H1 (cell line): ENCODE results near the gene C6orf52. TPM values are rescaled to one million over a fixed set of nuclear protein-coding genes. Genes with fewer than 3 reads are reported as not detected.

ENCODE experiments used
- CTCF ChIA-PET: fragments of 300-600 bp; sonication (Branson Sonifier 250); formaldehyde crosslinking; loops from one replicate; lab custom pipeline; 2021; ENCODE audit not compliant: partially characterized antibody; lab: Charles Lee
- POLR2A ChIA-PET: fragments of 300-600 bp; sonication (Branson Sonifier 250); formaldehyde crosslinking; loops from one replicate; lab custom pipeline; 2021; ENCODE audit warnings: inconsistent platforms; ENCODE audit not compliant: partially characterized antibody; lab: Charles Lee
- DNase-seq, 2 experiments: peaks; one replicate each; pipeline versions ENCODE4 v3.0.0 to v3.0.0-alpha.2; 2010 to 2022; ENCODE audit warnings: low spot score in 2 of 2, low read depth in 1 of 2, mixed read lengths in 1 of 2
- FAIRE-seq: peaks from 2 replicates; lab custom pipeline; 2011; peaks lifted over from hg19 to GRCh38; lab: Jason Lieb, UNC
- H2AFZ ChIP-seq: 2 replicates; pipeline ENCODE4 v1.8.1; 2012; ENCODE audit warnings: low read length, inconsistent platforms
- H2AK5ac ChIP-seq: 2 replicates; pipeline ENCODE4 v1.6.1; 2013; ENCODE audit warnings: low read depth, low read length
- H2BK120ac ChIP-seq: replicated peaks from 2 replicates; pipeline ENCODE3; 2013; ENCODE audit warnings: low read depth, low read length, inconsistent platforms
- H2BK12ac ChIP-seq: 2 replicates; pipeline ENCODE4 v1.6.1; 2013; ENCODE audit warnings: low read depth, low read length
- H2BK15ac ChIP-seq: 2 replicates; pipeline ENCODE4 v1.6.1; 2013; ENCODE audit warnings: low read length
- H2BK20ac ChIP-seq: 2 replicates; pipeline ENCODE4 v1.6.1; 2013; ENCODE audit warnings: low read length
- H2BK5ac ChIP-seq: 2 replicates; pipeline ENCODE4 v1.6.1; 2013; ENCODE audit warnings: low read depth, low read length
- H3K14ac ChIP-seq: 2 replicates; pipeline ENCODE4 v1.6.1; 2013; ENCODE audit warnings: inconsistent platforms; ENCODE audit not compliant: insufficient read length
- H3K18ac ChIP-seq: 2 replicates; pipeline ENCODE4 v1.6.1; 2013; ENCODE audit warnings: low read length; ENCODE audit errors: extremely low read depth
- H3K23ac ChIP-seq: 2 replicates; pipeline ENCODE4 v1.6.1; 2013; ENCODE audit warnings: inconsistent platforms; ENCODE audit not compliant: insufficient read length
- H3K23me2 ChIP-seq: 2 replicates; pipeline ENCODE4 v1.6.1; 2013; ENCODE audit warnings: low read depth, low read length
- H3K27ac ChIP-seq: 2 replicates; pipeline ENCODE4 v1.6.1; 2011; ENCODE audit warnings: low read depth, low read length, inconsistent platforms
- H3K27me3 ChIP-seq, 4 experiments: replicated peaks in 1 of 4; 1 replicate in 1 of 4; 2 replicates in 3 of 4; pipeline versions ENCODE4 v1.6.1 to v1.8.1; 2011 to 2013; ENCODE audit warnings: low read length in 3 of 4, mild to moderate bottlenecking in 3 of 4, inconsistent platforms in 2 of 4, mixed read lengths in 2 of 4, moderate library complexity in 1 of 4; ENCODE audit not compliant: control insufficient read depth in 3 of 4, insufficient read depth in 3 of 4; ENCODE audit errors: extremely low read depth in 1 of 4
- H3K36me3 ChIP-seq, 4 experiments: 2 replicates each; pipeline versions ENCODE4 v1.6.1 to v1.8.1; 2011 to 2013; ENCODE audit warnings: mild to moderate bottlenecking in 4 of 4, low read length in 3 of 4, moderate library complexity in 2 of 4, control low read depth in 1 of 4, inconsistent platforms in 1 of 4; ENCODE audit not compliant: insufficient read depth in 4 of 4, control insufficient read depth in 2 of 4
- H3K4ac ChIP-seq: replicated peaks from 2 replicates; pipeline ENCODE3; 2013; ENCODE audit warnings: low read length, low read depth, mixed read lengths, inconsistent platforms; ENCODE audit not compliant: insufficient read length
- H3K4me1 ChIP-seq, 4 experiments: replicated peaks in 1 of 4; 1 replicate in 1 of 4; 2 replicates in 3 of 4; pipeline versions ENCODE4 v1.6.1 to v1.8.1; 2011 to 2013; ENCODE audit warnings: low read length in 3 of 4, inconsistent platforms in 2 of 4, mixed read lengths in 1 of 4; ENCODE audit not compliant: insufficient read depth in 4 of 4, control insufficient read depth in 3 of 4
- H3K4me2 ChIP-seq, 2 experiments: 2 replicates each; pipeline versions ENCODE4 v1.6.1 to v1.8.1; 2011 to 2013; ENCODE audit warnings: low read depth in 2 of 2, low read length in 2 of 2, control low read depth in 1 of 2, inconsistent platforms in 1 of 2, mild to moderate bottlenecking in 1 of 2; ENCODE audit not compliant: insufficient read depth in 1 of 2
- H3K4me3 ChIP-seq, 4 experiments: fragments of 200-600, 300-600 bp in 1 of 4; sonication (generic), shearing (Covaris generic), sonication (Bioruptor Twin) in 1 of 4; 2 replicates each; pipeline versions ENCODE4 v1.5.1 to v1.8.1; 2011 to 2016; ENCODE audit warnings: low read length in 4 of 4, low read depth in 3 of 4, control low read depth in 2 of 4, inconsistent platforms in 2 of 4, mild to moderate bottlenecking in 2 of 4, mixed read lengths in 1 of 4, moderate library complexity in 1 of 4; ENCODE audit not compliant: insufficient read depth in 2 of 4; ENCODE audit errors: extremely low read depth in 1 of 4
- H3K56ac ChIP-seq: replicated peaks from 2 replicates; pipeline ENCODE3; 2013; ENCODE audit warnings: low read depth, mild to moderate bottlenecking, mixed read lengths, low read length, inconsistent platforms; ENCODE audit not compliant: insufficient read length
- H3K79me1 ChIP-seq: 2 replicates; pipeline ENCODE4 v1.6.1; 2013; ENCODE audit warnings: low read depth, low read length, control low read depth
- H3K79me2 ChIP-seq, 2 experiments: 2 replicates each; pipeline versions ENCODE4 v1.6.1 to v1.8.1; 2012 to 2013; ENCODE audit warnings: low read length in 2 of 2, mild to moderate bottlenecking in 2 of 2, inconsistent platforms in 1 of 2; ENCODE audit not compliant: insufficient read depth in 2 of 2, control insufficient read depth in 1 of 2
- H3K9ac ChIP-seq, 4 experiments: replicated peaks in 1 of 4; 1 replicate in 1 of 4; 2 replicates in 3 of 4; pipeline versions ENCODE4 v1.6.1 to v1.8.1; 2011 to 2013; ENCODE audit warnings: low read depth in 3 of 4, low read length in 3 of 4, control low read depth in 2 of 4, mild to moderate bottlenecking in 2 of 4, moderate library complexity in 2 of 4, inconsistent platforms in 1 of 4; ENCODE audit errors: extremely low read depth in 1 of 4
- H3K9me3 ChIP-seq, 2 experiments: 2 replicates each; pipeline versions ENCODE4 v1.6.1 to v1.8.1; 2012 to 2013; ENCODE audit warnings: mild to moderate bottlenecking in 2 of 2, moderate library complexity in 2 of 2, control low read depth in 1 of 2, inconsistent platforms in 1 of 2, low read depth in 1 of 2, low read length in 1 of 2, mixed read lengths in 1 of 2; ENCODE audit not compliant: insufficient read depth in 2 of 2
- H4K20me1 ChIP-seq, 2 experiments: replicated peaks in 1 of 2; 2 replicates each; pipeline versions ENCODE3 to v1.8.1; 2011 to 2013; ENCODE audit warnings: inconsistent platforms in 2 of 2, low read length in 2 of 2, mild to moderate bottlenecking in 1 of 2; ENCODE audit not compliant: insufficient read depth in 2 of 2, control insufficient read depth in 1 of 2
- H4K5ac ChIP-seq: 2 replicates; pipeline ENCODE4 v1.6.1; 2013; ENCODE audit warnings: low read length, low read depth, mixed read lengths, inconsistent platforms; ENCODE audit not compliant: insufficient read length
- H4K8ac ChIP-seq: 2 replicates; pipeline ENCODE4 v1.8.0; 2013; ENCODE audit warnings: mild to moderate bottlenecking, moderate library complexity, low read length, inconsistent platforms; ENCODE audit not compliant: insufficient read depth; ENCODE audit errors: extremely low read depth
- H4K91ac ChIP-seq: replicated peaks from 2 replicates; pipeline ENCODE3; 2013; ENCODE audit warnings: low read length, mixed read lengths, inconsistent platforms; ENCODE audit not compliant: insufficient read length
- ASH2L ChIP-seq: fragments of 200-600, 300-600 bp; sonication (generic); IDR thresholded peaks from one replicate; pipeline ENCODE4 v1.7.1; 2017; ENCODE audit warnings: low read length
- BRCA1 ChIP-seq: IDR thresholded peaks from 2 replicates; pipeline ENCODE4 v1.6.1; 2012; ENCODE audit warnings: low read depth, low read length, improper control_type of control experiment
- RNF2 ChIP-seq: fragments of 200-900, 300-1000 bp; sonication (generic); IDR thresholded peaks from 2 replicates; pipeline ENCODE4 v1.7.1; 2016; ENCODE audit warnings: borderline replicate concordance, low read depth, mild to moderate bottlenecking, antibody characterized with exemption, low read length; ENCODE audit not compliant: poor library complexity, severe bottlenecking; ENCODE audit errors: missing control alignments
- WGBS, 2 experiments: shearing (Covaris generic) in 1 of 2; methylation state at CpG; one replicate each; pipeline versions ENCODE4 v1.1.6 to v1.1.7; 2013 to 2015; ENCODE audit warnings: low lambda C conversion rate in 2 of 2, mixed read lengths in 2 of 2, inconsistent platforms in 1 of 2, low coverage in 1 of 2, missing lambda C conversion rate in 1 of 2; ENCODE audit not compliant: insufficient replicate concordance in 2 of 2, insufficient coverage in 1 of 2, insufficient read length in 1 of 2; ENCODE audit errors: extremely low coverage in 1 of 2, missing lambda C conversion rate in 1 of 2; 5-methylcytosine and 5-hydroxymethylcytosine counted together
- polyA plus RNA-seq, 7 experiments: library from polyadenylated mRNA; depleted of rRNA in 3 of 7; stranded (reverse) in 5 of 7; unstranded in 2 of 7; fragments of >200 nt in 5 of 7; fragments of 200-250 nt in 2 of 7; gene quantifications; 1 replicate in 5 of 7; 2 replicates in 1 of 7; 4 replicates in 1 of 7; pipeline versions ENCODE4 v1.2.1 to v1.2.3, GENCODE V29; 2011 to 2013; ENCODE audit warnings: missing spikeins in 2 of 7, mixed read lengths in 2 of 7
- total RNA-seq: library from RNA; stranded (reverse); fragmentation: NEBNext Ultra II Directional; extraction: Animal tissue kit (Norgen Biotek cat#: 25700); gene quantifications from 2 replicates; pipeline ENCODE4 v1.2.1, GENCODE V29; 2021

Gene C6orf52
- total and polyA plus RNA-seq, 2 of the 8 experiments (the other 6 are each of a cell fraction or from before 2014, with no cell fraction given), result 1.5 to 3.1 TPM

- Histone ChIP-seq H2BK15ac (no peak overlapping the region), H4K20me1 (peaks cover 0 to 1% of the 10 kb centered on the region in 2 experiments), H3K18ac (no peak overlapping the region), H3K56ac (no peak overlapping the region), H3K4ac (no peak overlapping the region), H3K23ac (no peak overlapping the region), H4K8ac (no peak overlapping the region), H3K79me1 (no peaks in the 10 kb centered on the region), H2BK20ac (no peak overlapping the region), H2AK5ac (no peak overlapping the region), H2BK12ac (no peak overlapping the region), H2BK120ac (no peak overlapping the region), H3K4me2 (no peak overlapping the region), H2AFZ (no peak overlapping the region), H3K9ac (no peak overlapping the region), H3K4me3 (no peak overlapping the region), H3K9me3 (no peaks in the 10 kb centered on the region), H3K36me3 (peaks cover 0 to 14% (median 9%) of the 10 kb centered on the region in 4 experiments; a peak in 4 of 8 replicates), H3K79me2 (no peaks in the 10 kb centered on the region), H3K4me1 (no peaks in the 10 kb centered on the region), H3K14ac (no peak overlapping the region), H4K5ac (no peak overlapping the region), H3K27ac (no peak overlapping the region), H2BK5ac (no peak overlapping the region), H4K91ac (no peak overlapping the region), H3K27me3 (no peaks in the 10 kb centered on the region), H3K23me2 (no peaks in the 10 kb centered on the region)
- FAIRE-seq (no peak), DNase-seq (no peak)
- POLR2A ChIA-PET, result interaction anchor here (1.0 to 2.7 kb wide), 3 partner anchors 10 to 14 kb away, joined by 3 to 9 read pairs (median 4); partner anchors contain the start of gene TMEM14C
- CTCF ChIA-PET, result interaction anchor here (0.5 to 1.6 kb wide), 3 partner anchors 13 to 254 kb away, joined by 3 read pairs; no protein-coding TSS in a partner anchor
- WGBS, 2 experiments, result 91% methylated on average over 2 of the region's 2 CpGs; no CpG with 5 or more reads in 1 of the 2 experiments
- no peak for TF ChIP-seq ASH2L
- no peak for TF ChIP-seq RNF2
- no peak for TF ChIP-seq BRCA1
Measured at GRCh38 chr6:10736731-10737130, 42.3 kb upstream of the C6orf52 start.
